Measurements from ENCODE around the gene CCDC88C.

The CCDC88C gene, protein sequence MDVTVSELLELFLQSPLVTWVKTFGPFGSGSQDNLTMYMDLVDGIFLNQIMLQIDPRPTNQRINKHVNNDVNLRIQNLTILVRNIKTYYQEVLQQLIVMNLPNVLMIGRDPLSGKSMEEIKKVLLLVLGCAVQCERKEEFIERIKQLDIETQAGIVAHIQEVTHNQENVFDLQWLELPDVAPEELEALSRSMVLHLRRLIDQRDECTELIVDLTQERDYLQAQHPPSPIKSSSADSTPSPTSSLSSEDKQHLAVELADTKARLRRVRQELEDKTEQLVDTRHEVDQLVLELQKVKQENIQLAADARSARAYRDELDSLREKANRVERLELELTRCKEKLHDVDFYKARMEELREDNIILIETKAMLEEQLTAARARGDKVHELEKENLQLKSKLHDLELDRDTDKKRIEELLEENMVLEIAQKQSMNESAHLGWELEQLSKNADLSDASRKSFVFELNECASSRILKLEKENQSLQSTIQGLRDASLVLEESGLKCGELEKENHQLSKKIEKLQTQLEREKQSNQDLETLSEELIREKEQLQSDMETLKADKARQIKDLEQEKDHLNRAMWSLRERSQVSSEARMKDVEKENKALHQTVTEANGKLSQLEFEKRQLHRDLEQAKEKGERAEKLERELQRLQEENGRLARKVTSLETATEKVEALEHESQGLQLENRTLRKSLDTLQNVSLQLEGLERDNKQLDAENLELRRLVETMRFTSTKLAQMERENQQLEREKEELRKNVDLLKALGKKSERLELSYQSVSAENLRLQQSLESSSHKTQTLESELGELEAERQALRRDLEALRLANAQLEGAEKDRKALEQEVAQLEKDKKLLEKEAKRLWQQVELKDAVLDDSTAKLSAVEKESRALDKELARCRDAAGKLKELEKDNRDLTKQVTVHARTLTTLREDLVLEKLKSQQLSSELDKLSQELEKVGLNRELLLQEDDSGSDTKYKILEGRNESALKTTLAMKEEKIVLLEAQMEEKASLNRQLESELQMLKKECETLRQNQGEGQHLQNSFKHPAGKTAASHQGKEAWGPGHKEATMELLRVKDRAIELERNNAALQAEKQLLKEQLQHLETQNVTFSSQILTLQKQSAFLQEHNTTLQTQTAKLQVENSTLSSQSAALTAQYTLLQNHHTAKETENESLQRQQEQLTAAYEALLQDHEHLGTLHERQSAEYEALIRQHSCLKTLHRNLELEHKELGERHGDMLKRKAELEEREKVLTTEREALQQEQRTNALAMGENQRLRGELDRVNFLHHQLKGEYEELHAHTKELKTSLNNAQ (N-terminal part only)

DNA sequence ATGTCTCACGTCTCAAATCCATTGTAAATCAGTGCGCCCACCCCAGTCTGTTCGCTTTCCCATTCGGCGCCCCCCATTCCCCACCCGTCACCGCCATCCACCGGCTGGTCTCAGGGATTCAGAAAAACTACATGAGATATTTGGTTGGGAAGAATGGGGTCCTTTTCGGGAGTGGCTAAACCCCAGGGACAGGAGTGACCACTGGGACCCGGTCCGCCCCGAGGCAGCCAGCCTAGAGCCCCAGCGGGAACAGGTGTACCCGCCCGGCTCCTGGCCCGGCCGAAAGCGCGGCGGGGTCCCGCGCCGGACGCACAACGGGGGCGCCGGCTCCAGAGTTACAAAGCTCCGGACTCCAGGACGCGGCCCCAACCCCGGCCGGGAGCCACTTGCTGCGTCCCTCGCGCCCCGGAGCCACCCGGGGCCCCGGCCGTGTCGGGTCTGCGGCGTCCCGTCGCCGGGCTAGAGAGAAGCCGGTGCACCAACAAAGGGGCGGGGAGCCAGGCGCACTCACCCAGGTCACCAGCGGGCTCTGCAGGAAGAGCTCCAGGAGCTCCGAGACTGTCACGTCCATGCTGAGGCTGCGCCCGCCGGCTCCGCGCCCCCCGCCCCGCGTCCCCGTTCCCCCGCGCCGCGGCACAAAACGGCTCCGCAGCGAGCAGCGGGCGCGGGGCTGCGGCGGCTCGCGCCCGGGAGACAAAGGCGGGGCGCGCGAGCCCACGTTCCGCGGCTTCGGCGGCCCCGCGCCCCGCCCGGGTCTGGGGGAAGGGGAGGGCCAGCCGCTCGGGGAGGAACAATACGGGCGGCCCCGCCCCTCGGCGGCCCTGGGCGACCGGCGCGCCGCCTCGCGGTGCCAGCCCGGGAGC lies at the start of gene CCDC88C:
CCDC88C (minus strand) TSS at position 701 of the 863 bp plus-strand sequence; CDS start at position 571, 130 bp downstream.
- no peak for DNase-seq (ENCODE audit: low spot score)
- Histone ChIP-seq H3K4me3 (peak within 1 kb of the TSS; percentile 76), H3K27ac (peak within 1 kb of the TSS in 1 of 2 donors; percentile 23)
- TF ChIP-seq, protein P1, sequence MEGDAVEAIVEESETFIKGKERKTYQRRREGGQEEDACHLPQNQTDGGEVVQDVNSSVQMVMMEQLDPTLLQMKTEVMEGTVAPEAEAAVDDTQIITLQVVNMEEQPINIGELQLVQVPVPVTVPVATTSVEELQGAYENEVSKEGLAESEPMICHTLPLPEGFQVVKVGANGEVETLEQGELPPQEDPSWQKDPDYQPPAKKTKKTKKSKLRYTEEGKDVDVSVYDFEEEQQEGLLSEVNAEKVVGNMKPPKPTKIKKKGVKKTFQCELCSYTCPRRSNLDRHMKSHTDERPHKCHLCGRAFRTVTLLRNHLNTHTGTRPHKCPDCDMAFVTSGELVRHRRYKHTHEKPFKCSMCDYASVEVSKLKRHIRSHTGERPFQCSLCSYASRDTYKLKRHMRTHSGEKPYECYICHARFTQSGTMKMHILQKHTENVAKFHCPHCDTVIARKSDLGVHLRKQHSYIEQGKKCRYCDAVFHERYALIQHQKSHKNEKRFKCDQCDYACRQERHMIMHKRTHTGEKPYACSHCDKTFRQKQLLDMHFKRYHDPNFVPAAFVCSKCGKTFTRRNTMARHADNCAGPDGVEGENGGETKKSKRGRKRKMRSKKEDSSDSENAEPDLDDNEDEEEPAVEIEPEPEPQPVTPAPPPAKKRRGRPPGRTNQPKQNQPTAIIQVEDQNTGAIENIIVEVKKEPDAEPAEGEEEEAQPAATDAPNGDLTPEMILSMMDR (IDR thresholded peaks at IDR 0.05), result no peak

DNA sequence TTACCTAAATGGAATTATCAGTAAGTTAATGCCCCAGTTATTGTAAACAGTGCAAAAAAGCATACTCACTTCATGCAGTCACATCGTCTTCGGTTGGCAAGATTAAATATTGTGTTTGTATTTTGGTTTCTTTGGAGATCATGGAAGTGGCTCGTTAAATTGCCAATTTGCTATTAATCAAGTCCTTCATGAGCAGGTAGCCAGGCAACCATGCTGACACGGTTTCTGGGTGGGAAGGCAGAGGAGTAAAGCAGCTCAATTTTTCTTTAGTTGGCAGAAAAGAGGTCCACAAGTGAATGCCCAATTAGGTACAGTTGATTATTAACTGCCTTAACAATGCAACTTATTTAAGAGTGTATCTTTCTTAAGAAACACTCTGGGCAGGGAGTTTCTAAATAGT lies 48.6 kb upstream of the CCDC88C start:
- TF ChIP-seq, protein P1 (IDR thresholded peaks at IDR 0.05), result no peak
- no peak for DNase-seq (ENCODE audit: low spot score)
- no peak overlapping the region for H3K27ac ChIP-seq
- no peak overlapping the region for H3K4me3 ChIP-seq

DNA sequence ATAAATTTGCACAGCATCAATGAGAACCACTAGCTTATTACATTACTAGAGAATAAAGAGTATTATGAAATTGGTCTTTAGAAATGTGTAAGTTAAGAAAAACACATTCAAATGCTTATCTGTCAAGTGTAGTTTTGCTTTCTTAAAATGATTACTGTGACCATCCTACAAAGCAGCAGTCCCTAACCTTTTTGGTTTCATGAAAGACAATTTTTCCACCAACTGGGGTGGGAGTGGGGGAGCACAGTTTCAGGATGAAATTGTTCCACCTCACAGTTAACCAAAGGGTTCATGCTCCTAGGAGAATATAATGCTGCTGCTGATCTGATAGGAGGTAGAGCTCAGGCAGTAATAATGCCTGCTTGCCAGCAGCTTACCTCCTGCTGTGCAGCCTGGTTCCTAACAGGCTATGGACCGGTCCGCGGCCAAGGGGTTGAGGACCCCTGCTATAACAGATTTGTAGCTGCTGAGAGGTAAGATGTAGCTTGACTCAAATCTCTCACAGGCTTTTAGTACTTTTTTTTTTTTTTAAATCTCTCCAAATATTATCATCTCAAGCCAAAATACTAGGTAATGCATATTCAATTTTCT lies 47.1 kb upstream of the CCDC88C start:
- DNase-seq (ENCODE audit: low spot score), result no peak
- Histone ChIP-seq H3K27ac (no peak overlapping the region), H3K4me3 (no peak overlapping the region)
- TF ChIP-seq, protein P1 (IDR thresholded peaks at IDR 0.05), result no peak

DNA sequence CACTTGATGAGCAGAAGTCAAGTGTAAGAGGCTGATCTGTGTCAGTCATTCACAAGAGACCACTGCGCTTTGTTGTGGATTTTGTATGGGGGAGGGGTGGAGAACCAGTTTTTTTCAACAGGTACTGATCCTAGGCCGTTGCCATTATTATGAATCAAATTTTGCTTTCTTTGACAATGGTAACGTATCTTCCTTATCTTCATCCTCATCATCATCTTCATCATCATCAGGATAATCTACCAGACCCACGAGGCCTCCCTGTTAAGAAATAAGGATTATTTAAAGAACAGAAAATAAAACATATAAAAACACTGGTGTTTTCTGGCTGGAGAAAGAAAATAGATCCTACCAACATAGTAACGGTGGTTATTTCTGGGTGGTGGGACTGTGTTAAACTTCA lies 41.0 kb upstream of the CCDC88C start:
- Histone ChIP-seq H3K27ac (no peak overlapping the region), H3K4me3 (no peak overlapping the region)
- DNase-seq (ENCODE audit: low spot score), result no peak
- TF ChIP-seq, protein P1 (IDR thresholded peaks at IDR 0.05), result no peak

DNA sequence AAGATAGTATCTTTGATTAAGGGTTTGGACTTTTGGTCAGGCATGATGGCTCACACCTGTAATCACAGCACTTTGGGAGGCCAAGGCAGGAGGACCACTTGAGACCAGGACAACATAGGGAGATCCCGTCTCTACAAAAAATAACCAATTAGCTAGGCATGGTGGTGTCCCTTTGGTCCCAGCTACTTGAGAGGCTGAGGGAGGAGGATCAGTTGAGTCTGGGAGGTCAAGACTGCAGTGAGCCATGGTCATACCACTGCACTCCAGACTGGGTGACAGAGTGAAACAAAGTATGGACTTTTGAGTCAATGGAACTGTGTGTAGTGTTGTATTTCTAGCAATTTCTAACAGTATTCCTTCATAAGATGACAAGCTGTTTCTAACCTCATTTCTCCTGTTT lies 38.7 kb upstream of the CCDC88C start:
- TF ChIP-seq, protein P1 (IDR thresholded peaks at IDR 0.05), result no peak
- Histone ChIP-seq H3K27ac (no peak overlapping the region), H3K4me3 (no peak overlapping the region)
- DNase-seq (ENCODE audit: low spot score), result no peak
